ENCODE results near the gene TRIM3.

DNA sequence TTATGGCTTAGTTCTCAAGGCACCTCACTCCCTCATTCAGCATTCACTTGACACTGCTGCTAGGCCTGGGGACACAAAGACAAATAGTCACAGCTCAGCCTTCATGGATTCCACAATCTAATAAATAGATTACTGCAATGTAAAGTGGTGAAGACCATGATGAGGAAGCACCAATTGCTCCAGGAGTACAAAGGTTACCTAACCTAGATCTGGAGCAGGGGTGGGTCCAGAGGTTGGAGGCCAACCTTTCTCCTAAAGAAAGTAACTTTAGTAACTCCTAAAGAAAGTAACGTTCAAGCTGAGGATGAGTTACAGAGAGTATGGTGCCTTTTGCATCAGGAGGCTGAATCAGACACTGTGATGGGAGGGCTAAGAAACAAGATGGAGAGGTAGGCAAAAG, 4.1 kb downstream of the TRIM3 start:
- TF ChIP-seq, protein P1, sequence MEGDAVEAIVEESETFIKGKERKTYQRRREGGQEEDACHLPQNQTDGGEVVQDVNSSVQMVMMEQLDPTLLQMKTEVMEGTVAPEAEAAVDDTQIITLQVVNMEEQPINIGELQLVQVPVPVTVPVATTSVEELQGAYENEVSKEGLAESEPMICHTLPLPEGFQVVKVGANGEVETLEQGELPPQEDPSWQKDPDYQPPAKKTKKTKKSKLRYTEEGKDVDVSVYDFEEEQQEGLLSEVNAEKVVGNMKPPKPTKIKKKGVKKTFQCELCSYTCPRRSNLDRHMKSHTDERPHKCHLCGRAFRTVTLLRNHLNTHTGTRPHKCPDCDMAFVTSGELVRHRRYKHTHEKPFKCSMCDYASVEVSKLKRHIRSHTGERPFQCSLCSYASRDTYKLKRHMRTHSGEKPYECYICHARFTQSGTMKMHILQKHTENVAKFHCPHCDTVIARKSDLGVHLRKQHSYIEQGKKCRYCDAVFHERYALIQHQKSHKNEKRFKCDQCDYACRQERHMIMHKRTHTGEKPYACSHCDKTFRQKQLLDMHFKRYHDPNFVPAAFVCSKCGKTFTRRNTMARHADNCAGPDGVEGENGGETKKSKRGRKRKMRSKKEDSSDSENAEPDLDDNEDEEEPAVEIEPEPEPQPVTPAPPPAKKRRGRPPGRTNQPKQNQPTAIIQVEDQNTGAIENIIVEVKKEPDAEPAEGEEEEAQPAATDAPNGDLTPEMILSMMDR (IDR thresholded peaks at IDR 0.05): no peak
- TF ChIP-seq POLR2A (IDR thresholded peaks at IDR 0.05): no peak
